GM08714 (cell line): Measurements from ENCODE around the gene POLD1.
"Not testable (repeated sequence)": the region's sequence is repeated elsewhere in the genome, so short reads cannot be mapped to it uniquely, and the experiment has no call there.

ENCODE experiments used
- H3K4me3 ChIP-seq: fragments of 200-500 bp; sonication (Bioruptor generic); 2 replicates; pipeline ENCODE4 v1.5.1; 2014; ENCODE audit warnings: mild to moderate bottlenecking, low read length, inconsistent platforms
- ZNF274 ChIP-seq: IDR thresholded peaks from 2 replicates; pipeline ENCODE4 v1.6.1; 2012; ENCODE audit warnings: mild to moderate bottlenecking, low read depth, low read length

POLD1 gene

DNA sequence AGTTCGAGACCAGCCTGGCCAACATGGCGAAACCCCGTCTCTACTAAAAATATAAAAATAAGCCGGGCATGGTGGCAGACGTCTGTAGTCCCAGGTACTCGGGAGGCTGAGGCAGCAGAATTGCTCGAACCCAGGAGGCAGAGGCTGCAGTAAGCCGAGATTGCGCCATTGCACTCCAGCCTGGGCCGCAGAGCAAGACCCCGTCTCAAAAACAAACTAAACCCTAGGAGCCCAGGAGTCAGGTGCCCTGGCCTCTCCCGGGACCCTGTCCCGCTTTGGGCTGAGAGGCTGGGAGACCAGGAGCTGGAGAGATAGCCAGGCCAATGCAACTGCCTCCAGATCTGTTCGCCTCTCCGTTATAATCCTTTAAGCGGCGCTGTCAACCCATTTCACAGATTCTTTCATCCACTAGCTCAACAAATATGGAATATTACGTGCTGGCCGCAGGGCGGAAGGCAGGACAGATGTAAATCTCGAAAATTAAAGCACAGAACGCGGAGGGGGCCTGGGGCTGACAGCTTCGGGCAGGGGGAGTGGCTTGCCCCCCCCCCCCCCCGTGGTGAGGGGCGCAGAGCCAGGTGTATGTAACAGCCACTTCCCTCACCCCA is 43.3 kb downstream of the POLD1 start:
- TF ChIP-seq ZNF274, result no peak
- H3K4me3 ChIP-seq, result no peak overlapping the region

DNA sequence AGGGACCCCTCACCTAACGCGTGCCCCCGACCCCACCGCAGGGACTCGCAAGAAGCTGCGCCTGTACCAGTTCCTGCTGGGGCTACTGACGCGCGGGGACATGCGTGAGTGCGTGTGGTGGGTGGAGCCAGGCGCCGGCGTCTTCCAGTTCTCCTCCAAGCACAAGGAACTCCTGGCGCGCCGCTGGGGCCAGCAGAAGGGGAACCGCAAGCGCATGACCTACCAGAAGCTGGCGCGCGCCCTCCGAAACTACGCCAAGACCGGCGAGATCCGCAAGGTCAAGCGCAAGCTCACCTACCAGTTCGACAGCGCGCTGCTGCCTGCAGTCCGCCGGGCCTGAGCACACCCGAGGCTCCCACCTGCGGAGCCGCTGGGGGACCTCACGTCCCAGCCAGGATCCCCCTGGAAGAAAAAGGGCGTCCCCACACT is 43.9 kb downstream of the POLD1 start:
- no peak overlapping the region for H3K4me3 ChIP-seq

DNA sequence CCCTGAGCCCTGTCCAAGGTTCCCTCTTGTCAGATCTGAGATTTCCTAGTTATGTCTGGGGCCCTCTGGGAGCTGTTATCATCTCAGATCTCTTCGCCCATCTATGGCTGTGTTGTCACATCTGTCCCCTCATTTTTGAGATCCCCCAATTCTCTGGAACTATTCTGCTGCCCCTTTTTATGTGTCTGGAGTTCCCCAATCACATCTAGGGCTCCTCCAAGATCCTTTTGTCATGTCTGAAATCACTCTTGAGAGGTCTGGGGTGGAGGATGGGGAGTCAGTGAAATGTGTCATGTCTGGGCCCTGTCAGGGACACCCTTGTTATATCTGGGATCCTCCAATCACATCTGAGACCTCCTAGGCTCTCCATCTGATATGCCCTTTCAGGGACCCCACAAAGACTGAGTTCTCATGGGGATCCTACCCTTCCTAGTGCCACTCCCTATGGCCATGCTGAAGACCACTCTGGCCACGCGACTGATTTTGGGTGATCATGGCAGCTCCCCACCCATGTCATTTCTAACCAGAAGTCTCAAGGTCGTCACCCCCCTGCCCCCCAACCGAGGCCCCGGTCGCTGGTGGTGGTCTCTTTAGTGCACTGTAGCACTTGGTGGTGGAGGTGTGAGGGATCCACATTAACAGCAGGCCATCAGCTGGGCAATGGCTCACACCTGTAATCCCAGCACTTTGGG is 44.8 kb downstream of the POLD1 start:
- no peak for TF ChIP-seq ZNF274
- H3K4me3 ChIP-seq, result no peak overlapping the region

More for the DNA sequence above, 43.9 kb downstream of the POLD1 start:
- TF ChIP-seq ZNF274, result no peak

DNA sequence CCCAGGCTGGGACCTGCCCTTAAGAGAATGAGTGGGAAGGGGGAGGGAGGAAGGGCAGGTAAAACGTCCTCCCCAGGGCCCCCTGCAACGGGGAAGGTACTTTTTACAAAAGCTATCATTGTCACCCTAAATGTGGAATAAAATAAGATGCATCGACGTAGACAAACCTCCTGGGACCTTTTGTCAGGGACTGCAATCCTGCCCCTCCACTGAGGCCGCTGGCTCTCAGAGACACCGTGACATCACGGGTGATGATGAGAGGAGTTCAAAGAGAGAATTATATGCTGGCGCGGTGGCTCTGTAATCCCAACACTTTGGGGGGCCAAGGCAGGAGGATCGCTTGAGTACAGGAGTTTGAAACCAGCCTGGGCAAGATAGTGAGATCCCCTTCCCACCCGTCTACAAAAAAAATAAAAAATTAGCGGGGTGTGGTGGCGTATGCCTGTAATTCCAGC is 46.8 kb downstream of the POLD1 start:
- no peak for TF ChIP-seq ZNF274
- peak overlapping the region; percentile 56; the same call in 1 of the 2 replicates for H3K4me3 ChIP-seq

DNA sequence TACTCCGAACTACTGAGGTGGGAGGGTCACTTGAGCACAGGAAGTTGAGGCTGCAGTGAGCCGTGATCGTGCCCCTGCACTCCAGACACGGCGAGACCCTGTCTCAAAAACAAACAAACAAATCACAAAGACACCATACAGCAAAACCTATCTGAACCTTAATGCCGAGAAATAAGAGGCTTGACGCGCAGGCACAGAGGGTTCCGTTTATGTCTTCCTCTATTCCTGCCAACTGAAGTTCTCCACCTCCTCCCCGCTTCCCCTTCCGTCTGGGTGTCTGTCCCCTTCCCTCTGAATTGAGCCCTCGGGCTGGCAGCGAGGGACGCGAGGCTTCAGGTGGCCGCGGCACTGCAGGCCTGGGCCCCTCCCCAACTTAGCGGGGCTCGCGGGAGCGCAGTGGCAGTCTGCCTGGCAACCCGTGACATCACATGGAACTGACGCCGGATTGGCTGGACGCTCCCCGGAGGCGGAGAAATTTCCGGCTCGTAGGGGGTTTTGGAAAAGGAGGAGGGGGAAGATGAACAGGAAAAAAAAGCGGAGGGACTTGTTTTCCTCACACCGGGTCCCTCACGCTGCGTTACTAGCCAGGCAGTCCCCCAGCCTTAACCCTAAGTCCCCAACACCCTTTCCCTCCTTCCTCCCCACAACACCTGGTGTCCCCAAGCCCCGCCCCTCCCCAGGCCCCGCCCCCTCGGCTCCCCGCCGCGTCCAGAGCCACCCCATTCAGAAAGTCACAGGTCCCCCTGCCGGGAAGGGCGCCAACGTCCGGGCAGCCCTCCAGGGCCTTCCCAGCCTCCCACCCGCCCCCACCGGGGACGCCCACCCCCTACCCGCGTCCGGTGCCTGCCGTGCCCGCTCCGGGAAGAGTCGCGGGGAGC is 47.4 kb downstream of the POLD1 start:
- no peak for TF ChIP-seq ZNF274
- H3K4me3 ChIP-seq, result peak overlapping the region; percentile 56; the same call in 1 of the 2 replicates

DNA sequence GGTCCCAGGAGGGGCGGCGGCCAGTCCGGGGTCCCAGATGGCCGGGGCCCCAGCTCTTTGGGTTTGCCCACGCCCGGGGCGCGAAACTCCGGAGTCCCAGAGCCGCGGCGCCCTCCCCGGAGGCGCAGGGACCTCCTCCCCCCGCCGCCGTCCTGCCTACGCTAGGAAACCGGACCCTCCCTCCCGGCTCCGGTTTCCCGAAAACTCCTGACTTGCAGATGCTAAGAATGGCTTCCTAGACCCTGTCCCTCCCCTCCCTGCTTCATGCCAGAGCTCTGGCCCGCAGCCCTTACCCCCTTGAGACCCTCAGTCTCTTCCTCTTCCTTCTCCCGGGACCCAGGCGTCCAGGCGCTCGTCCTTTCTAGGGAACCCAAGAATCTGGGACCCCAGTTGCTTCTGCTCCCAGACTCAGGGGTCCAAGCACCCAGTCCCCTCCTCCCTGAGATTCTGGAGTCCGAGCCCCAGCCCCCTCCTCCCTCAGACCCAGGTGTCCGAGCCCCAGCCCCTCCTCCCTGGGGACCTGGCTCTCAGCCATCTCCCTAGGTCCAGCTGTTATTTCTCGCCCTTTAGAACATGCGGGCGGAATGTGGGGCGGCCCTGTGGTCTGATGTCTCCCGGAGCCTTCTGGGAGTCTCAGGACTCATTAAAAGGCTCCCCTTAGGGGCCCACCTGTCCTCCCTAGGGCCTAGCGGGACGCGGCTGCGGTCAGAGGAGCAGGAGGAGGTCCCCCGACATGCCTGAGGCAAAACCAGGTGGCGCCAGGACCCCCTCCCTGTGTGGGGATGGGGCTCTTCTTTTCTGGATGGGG is 48.3 kb downstream of the POLD1 start, which contains the start of gene MYBPC2:
MYBPC2 (plus strand) TSS at position 672 of the 808 bp plus-strand sequence; CDS start at position 734, 62 bp downstream.
- peak within 1 kb of the TSS; percentile 56; the same call in 1 of the 2 replicates for H3K4me3 ChIP-seq
- TF ChIP-seq ZNF274, result no peak

DNA sequence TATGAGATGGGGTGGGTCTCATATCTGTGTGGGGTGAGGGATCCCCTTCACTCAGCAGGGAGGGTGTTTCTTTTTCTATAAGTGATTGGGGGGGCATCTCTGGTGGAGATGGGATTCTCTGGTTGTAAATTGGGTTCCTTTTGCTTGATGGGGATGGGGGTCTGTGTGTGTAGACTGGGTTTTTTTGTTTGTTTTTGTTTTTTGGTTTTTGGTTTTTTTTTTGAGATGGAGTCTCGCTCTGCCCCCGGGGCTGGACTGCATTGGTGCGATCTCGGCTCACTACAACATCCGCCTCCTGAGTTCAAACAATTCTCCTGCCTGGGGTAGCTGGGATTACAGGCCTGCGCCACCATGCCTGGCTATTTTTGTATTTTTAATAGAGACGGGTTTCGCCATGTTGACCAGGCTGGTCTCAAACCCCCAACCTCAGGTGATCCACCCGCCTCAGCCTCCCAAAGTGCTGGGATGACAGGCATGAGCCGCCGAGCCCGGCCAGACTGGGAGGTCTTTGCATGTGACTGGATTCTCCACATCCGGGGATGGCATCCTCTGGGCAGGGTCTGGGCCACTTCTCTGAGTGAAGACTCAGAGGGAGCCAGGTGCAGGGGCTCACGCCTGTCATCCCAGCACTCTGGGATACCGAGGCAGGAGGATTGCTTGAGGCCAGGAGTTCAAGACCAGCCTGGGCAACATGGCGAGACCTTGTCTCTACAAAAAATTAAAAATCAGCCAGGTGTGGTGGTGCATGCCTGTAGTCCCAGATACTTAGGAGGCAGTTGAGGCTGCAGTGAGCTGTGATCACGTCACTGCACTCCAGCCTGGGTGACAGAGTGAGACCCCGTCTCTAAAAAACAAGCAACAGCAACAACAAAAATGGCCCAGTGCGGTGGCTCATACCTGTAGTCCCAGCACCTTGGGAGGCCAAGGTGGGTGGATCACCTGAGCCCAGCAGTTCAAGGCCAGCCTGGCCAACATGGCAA is 49.3 kb downstream of the POLD1 start:
- TF ChIP-seq ZNF274, result no peak
- no peak overlapping the region; the same call in 1 of the 2 replicates for H3K4me3 ChIP-seq

DNA sequence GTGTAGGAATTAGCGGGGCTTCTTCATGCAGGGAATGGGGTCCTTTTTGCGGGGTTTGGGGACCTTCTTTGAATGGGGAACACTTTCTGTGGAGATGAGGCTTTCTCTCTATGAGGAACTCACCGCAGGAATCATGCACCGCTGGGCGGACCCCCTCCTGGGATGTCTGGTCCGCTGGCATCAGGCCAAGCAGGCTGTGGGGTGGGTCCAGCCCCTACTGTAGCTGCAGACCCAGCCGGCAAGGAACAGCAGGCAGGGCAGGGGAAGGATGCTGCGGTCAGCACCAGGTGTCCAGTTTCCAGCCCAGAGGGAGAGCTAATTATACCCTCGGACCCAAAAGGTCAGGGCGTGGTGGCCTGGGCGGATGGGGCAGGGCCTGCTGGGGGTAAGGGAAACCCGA is 50.4 kb downstream of the POLD1 start:
- no peak for TF ChIP-seq ZNF274
- no peak overlapping the region; the same call in 1 of the 2 replicates for H3K4me3 ChIP-seq

DNA sequence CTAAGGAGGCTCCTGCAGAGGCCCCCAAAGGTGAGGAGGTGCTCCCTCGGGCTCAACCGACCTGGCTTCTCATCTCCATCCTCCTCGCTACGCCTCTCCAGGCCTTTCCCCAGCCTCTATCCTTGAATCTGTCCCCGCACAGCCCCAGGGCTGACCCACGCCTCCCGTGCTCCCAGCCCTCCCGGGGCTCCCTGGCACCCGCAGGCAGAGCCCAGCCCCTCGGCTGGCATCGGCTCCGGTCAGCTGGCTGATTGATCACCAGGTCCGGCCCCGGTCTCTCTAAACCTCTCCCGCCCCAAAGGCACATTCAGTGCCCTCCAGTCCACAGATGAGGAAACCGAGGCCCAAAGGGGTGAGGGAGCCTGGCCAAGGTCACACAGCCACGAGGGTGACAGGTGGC is 51.1 kb downstream of the POLD1 start:
- TF ChIP-seq ZNF274, result no peak
- H3K4me3 ChIP-seq, result no peak overlapping the region

DNA sequence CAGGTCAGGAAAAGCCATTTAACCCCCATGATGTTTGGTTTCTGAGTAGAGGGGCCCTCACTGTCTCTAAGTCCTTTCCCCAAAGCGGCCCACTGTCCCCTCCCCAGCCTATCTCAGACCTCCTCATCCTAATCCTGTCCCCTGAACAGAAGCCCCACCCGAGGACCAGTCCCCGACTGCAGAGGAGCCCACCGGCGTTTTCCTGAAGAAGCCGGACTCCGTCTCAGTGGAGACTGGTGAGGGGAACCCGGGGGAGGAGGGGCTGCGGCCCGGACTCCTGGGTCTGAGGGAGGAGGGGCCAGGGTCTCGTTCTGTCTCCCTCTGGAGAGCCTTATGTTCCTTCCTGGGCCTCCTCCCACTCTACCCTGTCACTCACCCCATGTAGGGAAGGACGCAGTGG is 51.5 kb downstream of the POLD1 start:
- H3K4me3 ChIP-seq, result no peak overlapping the region
- no peak for TF ChIP-seq ZNF274

DNA sequence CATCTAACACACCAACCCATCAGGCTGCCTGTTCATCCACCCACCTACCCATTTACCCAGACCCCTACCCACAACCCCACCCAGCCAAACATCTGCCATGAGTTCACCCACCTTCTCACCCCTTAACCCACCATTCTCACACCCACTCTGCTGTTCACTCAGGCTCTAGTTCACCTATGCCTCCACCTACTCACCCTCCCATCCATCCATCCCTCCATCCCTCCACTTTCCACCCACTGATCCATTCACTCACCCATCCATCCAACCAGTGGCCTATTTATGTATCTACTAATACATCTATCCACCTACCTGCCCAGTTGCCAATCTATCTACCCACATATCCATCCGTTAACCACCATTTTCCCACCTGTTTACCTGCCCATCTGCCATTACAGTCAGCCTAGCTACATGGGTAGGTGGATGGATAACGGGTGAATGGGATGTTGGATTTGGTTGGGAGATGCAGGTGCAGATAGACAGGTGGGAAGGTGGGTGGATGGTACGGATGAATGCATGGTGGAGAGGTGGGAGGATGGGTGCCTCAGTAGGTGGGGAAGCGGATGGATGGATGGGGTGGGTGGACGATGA is 53.8 kb downstream of the POLD1 start:
- no peak overlapping the region for H3K4me3 ChIP-seq
- no peak for TF ChIP-seq ZNF274

DNA sequence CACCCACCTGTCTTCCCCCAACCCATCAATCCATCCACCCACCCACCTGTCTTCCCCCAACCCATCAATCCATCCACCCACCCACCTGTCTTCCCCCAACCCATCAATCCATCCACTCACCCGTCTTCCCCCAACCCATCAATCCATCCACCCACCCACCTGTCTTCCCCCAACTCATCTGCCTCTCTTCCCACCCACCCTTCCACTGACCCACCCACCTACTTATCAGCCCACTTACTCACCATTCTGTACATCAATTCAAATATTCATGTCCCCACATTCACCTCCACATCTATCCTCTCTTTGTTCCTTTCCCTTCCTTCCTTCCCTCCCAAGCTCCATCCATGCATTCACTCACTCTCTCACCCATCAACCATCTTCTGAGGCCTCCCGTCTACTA is 55.0 kb downstream of the POLD1 start:
- not testable (repeated sequence) for H3K4me3 ChIP-seq
